GM19328 (cell line): ENCODE data around the gene SH3RF3.

Experiments used
- ATAC-seq: cut with Tn5 transposase; IDR thresholded peaks from one replicate; pipeline ENCODE4 v1.9.1; 2021; ENCODE audit warnings: mild to moderate bottlenecking, moderate library complexity; ENCODE audit not compliant: unreplicated experiment

Gene SH3RF3

DNA sequence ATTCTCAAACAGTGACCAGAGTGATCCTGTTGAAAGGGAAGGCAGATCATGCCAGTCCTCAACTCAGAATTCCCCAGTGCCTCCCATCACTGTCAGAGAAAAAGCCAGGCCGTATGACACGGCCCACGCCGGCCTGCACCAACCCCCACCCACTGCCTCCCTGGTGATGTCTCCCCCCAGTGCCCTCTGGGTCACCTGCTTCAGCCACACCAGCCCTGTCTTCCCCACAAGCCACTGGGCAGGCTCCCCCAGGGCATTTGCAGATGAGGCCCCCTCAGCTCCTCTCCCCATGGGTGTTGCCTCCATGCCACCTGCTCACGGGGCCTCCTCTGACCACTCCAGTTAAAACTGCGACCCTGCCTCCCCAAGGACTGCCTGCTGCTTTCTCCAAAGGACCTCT lies 169.8 kb downstream of the SH3RF3 start:
- no peak for ATAC-seq

DNA sequence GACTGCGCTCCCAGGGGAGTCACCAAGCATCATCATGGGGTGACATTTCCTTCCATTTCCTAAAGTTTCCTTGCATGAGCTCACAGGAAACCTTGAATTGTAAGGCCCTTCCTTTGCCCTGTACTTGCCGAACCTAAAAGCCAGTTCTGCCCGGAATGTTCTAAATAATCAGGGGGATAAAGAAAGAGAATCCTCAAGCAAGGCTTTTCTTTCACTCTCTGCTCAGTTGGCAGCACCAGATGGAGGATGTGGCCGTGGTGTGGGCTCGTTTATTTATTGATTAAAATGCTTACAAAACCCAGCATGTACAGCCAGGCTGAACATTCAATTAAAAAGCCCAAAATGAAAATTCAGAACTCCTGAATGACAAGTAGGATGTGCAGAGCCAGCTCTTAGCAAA lies 170.5 kb downstream of the SH3RF3 start:
- ATAC-seq = no peak

DNA sequence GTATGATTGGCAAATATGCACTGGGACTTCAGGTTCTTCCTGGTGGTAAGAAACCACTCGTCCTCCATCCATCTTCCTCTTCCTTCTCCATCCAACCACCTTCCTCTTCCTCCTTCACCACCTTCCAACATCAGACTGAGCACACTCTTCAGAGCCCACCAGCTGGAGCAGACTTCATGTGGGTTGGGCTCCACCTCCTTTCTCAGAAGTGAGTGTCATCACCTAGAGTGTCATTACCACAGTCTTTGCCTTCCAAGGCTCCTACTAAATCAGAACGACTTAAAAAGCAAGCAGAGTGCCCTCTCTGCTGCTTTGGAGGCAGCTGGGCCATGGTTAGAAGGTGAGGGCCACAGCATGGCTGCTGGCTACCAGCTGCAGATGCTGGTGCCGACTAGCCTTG lies 171.6 kb downstream of the SH3RF3 start:
- ATAC-seq = no peak

DNA sequence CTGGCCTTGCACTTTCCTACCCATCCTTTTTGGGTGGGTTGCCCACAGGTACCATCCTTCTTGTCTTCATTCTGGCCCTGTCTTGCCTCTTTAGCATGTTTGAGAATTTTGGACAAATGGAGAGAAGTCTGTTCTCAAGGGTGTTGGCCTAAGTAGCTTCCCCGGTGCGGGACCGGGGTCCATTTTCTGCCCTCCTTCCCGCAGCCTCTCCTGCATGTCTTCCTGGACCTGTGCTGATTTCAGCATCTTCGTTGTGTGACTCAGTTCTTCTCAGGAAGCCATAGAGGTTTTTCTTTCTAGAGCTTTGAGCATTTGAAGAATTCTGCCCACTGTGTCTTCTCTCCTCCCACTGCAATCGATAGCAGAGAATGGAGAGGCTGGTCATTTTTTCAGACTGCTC lies 172.7 kb downstream of the SH3RF3 start:
- no peak for ATAC-seq

DNA sequence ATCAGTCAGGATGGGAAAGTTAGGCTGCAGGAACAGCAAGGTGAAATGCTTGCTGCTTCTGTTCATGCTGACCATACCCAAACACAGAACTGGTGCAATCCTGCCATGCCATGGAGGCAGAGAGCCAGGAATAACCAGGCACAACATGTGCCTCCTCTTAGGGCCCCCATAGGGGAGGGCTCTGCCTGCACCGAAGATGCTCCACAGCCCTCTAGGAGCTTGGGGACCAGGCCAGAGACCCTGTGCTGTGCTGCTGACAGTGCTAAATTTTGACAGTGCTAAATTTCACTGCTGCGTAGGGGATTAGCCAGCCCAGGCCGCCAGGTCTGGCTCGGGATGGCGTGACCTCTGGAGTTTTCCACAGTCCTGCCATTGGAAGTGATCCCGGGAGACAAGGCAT lies 173.3 kb downstream of the SH3RF3 start:
- no peak for ATAC-seq

DNA sequence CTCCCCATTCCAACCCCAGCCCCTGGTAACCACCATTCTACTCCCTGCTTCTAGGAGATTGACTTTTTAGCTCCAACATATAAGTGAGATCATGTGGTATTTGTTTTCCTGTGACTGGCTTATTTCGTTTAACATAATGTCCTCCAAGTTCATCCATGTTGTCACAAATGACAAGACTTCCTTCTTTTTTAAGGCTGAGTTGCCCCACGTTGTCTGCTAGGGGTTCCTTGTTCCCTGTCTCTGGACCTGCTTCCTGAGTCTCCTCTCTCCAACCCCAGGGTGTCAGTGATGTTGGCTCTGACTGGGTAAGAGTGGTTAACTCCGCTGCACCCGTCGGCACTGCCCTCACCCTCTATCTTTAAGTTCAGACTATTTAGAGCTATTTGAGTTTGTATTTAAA lies 175.2 kb downstream of the SH3RF3 start:
- ATAC-seq = no peak

DNA sequence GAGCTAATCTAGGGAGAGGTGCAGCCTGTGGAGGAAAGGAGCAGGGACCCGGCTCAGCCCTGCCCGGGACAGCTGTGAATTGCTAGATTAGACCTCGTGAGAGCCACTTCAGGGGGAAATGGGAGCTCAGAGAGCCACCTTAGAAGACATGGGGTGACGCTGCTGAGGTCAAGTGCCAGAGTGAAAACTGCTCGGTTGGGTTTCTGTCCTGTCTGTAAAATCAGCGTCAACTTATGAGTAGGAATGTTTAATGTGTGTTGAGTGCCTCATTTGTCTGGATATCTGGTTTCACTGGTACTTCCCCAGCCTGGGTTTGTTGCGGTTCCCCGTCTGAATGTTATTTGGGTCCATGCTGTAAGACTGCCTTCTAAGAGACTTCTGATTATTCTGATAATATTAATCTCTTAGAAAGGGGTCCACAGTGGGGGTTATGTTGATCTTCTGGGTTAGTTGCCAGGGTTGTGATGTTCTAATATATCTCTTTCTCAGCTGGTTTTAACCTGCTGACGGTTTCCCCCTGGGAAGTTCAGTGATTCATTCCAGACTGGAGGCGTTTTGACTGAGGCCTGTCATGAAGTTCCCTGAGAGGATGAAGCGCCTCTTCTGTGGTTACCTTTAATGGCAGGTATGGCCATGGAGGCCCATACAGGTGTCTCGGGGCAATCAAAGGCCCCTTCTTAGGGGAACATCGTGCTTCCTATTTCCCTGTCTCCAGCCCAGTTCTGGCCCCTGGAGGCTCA lies 175.9 kb downstream of the SH3RF3 start:
- no peak for ATAC-seq

DNA sequence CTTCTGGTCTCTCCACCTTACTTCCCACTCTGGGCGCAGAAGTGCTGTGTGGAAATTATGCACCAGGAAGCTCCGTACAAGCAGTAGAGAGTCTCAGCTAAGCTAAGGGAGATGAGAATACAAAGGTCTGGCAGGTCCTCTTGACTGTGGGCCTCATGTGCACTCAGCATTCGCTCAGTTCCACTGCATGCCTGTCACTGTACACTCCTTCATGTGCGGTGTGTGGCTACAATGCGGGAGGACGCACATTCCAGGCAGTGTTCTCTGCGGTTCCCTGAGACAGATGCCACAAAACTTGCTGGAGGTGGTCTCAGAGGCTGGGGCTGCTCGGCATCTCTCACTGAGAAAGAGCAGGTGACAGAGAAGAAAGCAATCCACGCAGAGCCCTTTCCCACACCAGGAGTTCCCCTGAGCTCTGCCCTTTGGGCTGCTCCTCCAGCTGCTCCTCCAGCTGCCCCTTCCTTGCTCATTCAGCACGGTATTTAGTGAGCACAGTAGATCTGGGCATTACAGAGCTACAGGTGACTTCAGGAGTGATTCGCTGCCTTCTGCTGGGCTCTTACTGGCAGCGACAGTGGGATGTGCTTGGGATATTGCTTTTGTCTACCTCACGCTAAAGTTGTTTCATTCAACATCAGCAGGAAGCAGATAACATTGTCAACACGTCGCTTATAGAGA lies 176.6 kb downstream of the SH3RF3 start:
- no peak for ATAC-seq

DNA sequence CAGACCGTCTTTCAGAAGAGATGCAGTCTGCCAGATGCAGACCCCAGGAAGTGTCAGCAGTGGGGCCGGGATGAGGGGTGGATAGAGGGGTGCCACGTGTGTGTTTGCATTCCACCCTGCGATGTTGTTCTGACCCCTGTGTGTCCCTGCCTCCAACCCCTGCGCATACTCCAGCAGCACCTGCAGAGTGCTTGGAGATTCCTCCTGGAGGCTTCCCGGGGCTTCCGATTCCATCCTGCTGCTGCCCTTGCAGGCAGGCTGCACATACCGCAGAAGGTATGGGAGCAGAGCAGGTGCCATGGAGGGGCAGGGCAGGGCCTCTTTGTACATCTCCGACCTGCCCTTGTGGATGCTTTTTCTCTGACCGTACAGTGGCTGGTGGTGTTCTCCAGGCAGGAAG lies 177.2 kb downstream of the SH3RF3 start:
- no peak for ATAC-seq

DNA sequence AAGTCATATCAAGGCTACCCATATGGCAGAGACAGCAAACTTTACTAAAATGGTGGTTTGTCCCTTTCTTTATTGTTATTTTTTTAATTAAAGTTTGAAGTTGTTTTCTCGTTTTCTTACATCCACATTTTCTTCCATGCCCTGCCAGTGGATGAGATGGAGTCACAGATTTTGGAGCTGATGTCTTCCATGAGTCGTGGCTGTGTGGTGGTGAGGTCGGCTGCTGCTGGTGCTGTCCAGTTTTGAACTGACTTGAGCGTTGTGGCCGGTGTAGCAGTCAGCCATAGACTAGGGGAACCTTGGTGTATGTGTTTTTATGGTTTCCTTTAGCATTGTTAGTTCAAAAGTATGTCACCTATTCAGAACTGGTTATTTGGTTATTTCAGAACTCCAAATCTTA lies 182.8 kb downstream of the SH3RF3 start:
- no peak for ATAC-seq

DNA sequence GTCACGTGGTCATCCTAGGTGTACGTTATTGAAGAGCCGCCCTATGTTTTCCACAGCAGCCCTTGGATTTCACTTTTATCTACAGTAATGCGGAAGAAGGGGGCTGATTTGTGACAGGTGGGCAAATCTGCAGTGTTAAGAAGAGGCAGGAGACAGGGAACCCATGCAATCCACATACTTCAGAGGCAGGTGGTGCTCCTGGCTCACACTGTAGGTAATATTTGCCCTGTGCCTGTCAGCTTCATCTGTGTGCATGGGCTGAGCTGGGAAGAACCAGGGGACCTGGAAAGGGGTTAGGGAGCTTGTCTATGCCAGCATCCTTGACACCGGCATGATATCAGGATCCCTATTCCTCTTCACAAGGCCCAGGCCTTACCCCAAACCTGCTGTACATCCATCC lies 183.9 kb downstream of the SH3RF3 start:
- ATAC-seq = no peak

DNA sequence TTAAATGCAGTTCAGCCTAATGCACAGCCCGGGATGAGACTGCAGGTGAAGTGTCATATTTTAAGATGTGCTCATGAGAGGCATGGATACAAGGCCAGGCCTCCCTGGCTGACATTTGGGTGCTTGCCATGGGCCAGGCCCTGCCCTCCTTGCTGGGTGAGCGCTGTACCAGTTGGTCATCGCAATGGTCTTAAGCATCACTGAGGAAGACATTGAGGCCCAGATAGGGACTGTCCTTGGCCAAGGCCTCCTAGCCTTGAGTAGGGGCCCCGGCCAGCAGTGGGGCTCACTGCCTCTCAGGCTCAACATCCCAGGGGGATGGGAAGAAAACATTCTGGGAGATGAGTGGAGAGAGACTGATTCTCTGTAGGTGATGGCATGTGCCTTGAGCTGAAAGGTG lies 184.3 kb downstream of the SH3RF3 start:
- no peak for ATAC-seq

DNA sequence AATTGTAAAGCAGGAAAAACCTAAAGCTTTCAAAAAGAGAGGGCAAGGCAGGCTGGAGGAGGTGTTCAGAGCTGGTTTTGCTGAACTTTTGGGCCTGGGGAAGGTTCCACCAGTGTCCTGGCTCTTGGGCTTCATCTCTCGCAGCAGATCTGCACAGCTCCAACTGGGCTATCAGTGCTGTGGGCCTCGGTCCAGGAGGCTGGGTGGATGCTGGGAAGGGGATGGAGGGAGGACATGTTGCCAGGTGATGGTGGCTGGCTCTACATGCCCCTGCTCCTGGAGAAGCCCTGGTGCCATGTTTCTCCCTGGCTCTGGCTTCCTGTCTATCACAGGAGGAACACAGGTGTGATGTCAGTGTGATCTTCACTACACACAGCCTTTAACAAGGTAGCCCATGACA lies 187.1 kb downstream of the SH3RF3 start:
- ATAC-seq = no peak

DNA sequence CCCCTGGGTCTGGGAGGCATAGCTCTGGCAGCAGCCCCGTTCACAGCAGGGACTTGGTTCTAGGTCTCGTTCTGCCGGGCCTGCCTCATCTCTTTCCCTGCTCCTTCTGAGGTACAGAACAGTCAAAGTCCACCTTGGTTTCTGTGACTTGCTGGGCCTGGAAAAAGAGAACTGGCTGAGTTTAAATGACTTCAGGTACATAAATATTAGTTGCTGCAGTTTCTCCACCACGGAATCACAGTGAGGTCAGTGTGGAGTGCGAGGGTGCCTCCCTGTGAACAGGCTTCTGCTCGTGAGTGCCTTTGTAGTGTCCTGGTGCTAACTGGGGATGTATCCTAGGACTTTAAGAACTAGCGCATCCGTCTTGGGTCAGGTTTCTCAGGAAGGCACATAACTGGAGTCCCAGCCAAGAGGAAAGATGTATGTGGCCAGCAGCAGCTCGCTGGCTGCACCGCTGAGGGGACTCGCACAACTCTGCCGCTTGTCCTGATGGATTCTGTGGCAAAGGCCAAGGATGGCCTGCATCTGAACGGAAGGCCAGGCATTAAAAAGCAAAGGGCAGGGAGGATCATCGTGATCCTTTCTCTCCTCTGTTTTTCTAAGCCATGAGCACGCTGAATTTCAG lies 188.6 kb downstream of the SH3RF3 start:
- ATAC-seq = no peak

DNA sequence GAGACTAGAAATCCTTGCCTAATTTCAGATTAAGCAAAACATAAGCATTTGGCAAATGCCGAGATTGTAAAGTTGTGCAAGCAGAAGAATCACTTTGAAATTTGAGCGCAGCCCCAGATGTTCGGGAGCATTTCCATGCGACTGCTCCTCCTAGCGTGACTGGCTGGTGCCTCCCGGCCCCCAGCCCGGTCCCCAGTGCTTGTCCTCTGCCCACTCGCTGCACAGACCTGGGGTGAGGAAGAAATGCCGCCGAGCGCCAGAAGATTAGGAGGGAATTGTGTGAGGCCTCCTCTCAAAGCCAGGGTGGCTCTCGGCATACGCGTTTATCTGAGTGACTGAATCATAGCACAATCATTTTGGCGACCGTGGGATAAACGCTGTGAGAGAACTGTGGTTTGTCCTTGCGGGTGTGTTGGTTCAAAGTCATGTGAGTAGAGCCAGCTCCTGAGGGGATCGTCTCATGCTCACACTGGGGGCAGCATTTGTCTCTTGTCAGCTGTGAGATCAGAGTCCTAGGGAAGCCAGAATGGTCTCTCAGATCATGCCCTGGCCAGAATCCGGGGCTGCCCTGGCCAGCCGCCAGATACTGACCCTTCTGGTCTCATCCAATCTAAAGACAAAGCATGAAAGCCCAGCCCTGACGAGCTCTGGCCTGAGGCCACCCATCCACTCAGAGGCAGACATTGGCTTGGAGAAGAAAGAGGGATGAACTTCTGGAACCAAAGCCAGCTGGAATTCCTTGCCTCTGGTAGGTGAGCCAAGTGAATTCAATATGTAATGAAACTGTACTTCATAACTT lies 189.3 kb downstream of the SH3RF3 start:
- no peak for ATAC-seq

DNA sequence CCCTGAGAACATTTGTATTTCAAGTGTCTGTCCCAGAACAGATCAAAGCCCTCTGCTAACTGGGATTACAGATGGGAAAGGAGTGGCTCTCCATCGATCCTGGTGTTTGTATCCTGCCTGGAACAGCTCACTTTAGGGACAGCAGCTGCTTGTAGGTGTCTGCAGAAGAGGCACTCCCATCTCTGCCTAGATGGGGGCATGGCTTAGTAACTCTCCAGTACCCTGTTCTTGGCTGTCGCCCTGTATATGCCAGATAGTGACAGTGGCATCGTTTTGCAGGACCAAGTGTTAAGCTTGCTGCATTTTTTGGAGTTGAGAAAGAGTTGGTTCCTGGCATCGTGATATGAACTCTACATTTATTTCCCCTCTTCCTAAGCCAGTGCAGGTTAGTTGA lies 189.9 kb downstream of the SH3RF3 start:
- ATAC-seq = no peak

DNA sequence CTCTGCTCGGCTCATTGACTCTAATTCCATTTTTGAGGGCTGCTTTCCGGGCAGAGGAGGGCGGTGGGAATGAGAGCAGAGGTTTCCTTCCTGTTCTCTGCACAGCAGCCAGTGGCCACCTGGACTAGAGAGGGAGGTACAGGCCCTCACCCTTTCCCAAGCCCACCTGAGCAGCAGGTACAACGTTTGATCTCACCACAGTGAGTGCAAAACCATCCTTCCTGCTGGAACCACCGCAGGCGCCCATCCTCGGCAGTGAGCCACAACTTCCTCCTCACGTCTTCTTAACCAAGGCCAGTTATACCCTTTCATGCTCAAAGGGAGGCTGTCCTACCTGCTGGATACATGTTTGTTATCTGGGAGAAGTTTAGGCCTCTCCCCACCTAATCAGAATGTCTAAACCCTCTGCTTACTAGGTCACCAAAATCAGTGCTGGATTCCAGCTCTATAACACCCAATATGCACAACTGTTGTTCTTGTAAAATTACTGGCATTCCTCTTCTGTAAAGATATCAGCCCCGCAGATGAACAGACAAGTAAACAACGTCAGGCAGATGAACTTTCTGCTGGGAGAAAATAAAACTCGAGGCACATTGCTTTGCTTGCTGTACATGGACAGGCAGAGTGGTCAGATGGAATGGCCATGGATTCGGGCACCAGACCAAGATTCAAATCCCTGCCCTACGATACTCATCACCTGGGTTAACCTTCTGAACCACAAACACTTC lies 191.4 kb downstream of the SH3RF3 start:
- no peak for ATAC-seq

DNA sequence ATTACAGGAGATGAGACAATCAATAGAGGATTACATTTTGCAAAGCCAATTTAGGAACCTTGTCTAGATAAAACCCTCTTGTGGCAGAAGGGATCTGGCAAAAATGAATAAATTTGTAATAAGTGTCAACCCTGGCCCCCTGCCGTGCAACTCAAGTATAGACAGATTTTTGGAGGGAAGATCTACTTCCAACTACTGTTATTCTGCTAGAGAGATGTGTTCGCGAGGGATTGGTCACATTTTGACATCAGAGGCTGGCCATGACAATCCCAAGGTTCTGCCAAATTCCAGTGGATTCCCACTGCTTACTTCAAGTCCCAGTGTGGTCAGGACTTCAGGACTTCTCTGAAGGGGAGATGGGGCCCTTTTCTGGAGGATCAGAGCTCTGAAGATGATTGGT lies 192.6 kb downstream of the SH3RF3 start:
- ATAC-seq = no peak

DNA sequence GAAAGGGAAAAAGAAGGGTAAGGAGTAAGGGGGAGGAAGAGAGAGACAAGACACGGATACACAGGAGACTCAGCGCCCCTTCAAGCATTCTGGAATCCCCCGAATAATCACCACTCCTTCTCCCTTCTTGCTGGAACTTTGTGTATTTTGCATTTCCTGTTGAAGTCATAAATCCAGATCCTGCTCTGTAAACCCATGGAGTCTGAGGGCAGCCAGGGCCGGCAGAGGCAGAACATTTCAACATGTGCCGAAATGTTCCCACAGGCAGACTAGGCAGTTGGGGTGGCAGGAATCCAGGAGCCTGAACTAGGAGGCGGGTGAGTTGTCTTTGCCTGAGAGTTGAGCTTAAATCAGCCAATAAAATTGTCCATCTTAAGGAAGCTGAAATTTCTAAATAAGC lies 193.1 kb downstream of the SH3RF3 start:
- ATAC-seq = no peak

DNA sequence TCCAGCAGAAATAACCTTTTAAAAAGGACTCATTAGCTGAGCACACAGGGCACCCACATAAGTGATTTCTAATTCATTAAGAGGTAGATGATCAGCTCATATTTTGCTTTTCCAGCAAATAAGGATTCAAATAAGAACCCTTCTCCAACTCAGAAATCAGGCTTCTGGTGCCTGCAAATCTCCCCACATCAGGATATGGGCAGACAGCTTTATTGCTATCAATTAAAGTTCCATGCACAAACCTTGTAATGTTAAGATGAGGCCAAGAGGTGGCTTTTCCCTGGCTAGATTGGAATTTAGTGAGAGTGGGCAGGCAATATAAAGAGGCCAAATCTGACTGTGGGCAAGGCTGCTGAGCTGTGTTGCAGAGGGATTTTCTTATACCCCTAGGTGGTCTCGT lies 193.6 kb downstream of the SH3RF3 start:
- no peak for ATAC-seq

DNA sequence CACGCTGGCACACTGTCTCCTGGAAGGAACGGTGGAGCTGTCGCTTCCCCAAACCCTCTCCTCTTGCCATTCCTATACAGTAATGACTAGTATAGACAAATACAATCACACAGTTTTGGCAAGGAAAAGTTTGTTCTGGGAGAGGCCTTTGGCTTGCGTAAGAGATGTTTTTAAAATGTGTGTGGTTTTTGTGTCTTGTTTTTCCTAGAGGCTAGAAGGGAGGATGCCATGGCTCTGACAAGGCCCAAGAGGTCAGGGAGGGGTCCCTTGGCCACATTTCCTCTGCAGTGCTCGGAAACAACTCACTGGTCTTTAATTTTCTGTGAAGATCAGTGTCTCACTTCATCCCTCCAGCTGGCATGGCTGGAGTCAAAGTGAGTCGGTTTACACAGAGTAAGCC lies 195.9 kb downstream of the SH3RF3 start:
- no peak for ATAC-seq
